Panc1 (cell line): ENCODE data around the gene CCDC50. TPM values are rescaled to one million over a fixed set of nuclear protein-coding genes. Genes with fewer than 3 reads are reported as not detected.

Experiments used
- ATAC-seq: fragments of 200-7000 bp; cut with Tn5 transposase; 2 replicates; pipeline ENCODE4 v1.9.1; 2020; ENCODE audit warnings: mild to moderate bottlenecking, moderate library complexity
- BruUV-seq: library from RNA; stranded (reverse); fragments of 400-500 nt; replicated peaks from 2 replicates; lab custom pipeline; 2021; lab: Mats Ljungman, UMichigan
- CTCF ChIA-PET: fragments of 300-600 bp; sonication (Branson Sonifier 250); formaldehyde crosslinking; loops from one replicate; lab custom pipeline; 2022; ENCODE audit warnings: antibody characterized with exemption; lab: Charles Lee
- POLR2A ChIA-PET: fragments of 300-600 bp; sonication (Branson Sonifier 250); formaldehyde crosslinking; loops from one replicate; lab custom pipeline; 2022; ENCODE audit warnings: antibody characterized with exemption; lab: Charles Lee
- DNase-seq: peaks from one replicate; pipeline ENCODE4 v3.0.0-alpha.2; 2010; ENCODE audit warnings: low read depth, low spot score
- H3K27ac ChIP-seq: 2 replicates; pipeline ENCODE4 v1.5.1; 2011; ENCODE audit warnings: mild to moderate bottlenecking, low read length, inconsistent platforms
- H3K27me3 ChIP-seq: fragments of 200-500 bp; sonication (Bioruptor generic); 2 replicates; pipeline ENCODE4 v1.6.0; 2014; ENCODE audit warnings: low read length, inconsistent platforms; ENCODE audit not compliant: control insufficient read depth, insufficient read depth
- H3K36me3 ChIP-seq: fragments of 200-500 bp; sonication (Bioruptor generic); 2 replicates; pipeline ENCODE4 v1.5.1; 2014; ENCODE audit warnings: inconsistent platforms, mild to moderate bottlenecking, low read length, moderate library complexity; ENCODE audit not compliant: control insufficient read depth, insufficient read depth
- H3K4me1 ChIP-seq: 2 replicates; pipeline ENCODE4 v1.5.1; 2011; ENCODE audit warnings: inconsistent platforms, mild to moderate bottlenecking, low read length, moderate library complexity; ENCODE audit not compliant: control insufficient read depth, insufficient read depth
- H3K4me3 ChIP-seq, 2 experiments: 2 replicates each; pipeline ENCODE4 v1.5.1; 2011 to 2012; ENCODE audit warnings: low read depth in 2 of 2, low read length in 2 of 2, mild to moderate bottlenecking in 2 of 2, inconsistent platforms in 1 of 2, moderate library complexity in 1 of 2
- H3K9me3 ChIP-seq: fragments of 200-500 bp; sonication (Bioruptor generic); 2 replicates; pipeline ENCODE4 v1.5.1; 2014; ENCODE audit warnings: low read depth, mild to moderate bottlenecking, inconsistent platforms, low read length, moderate library complexity; ENCODE audit not compliant: control insufficient read depth, insufficient read depth
- CTCF ChIP-seq: fragments of 450-650 bp; IDR thresholded peaks from 2 replicates; pipeline ENCODE4 v1.5.1; 2017; ENCODE audit warnings: mild to moderate bottlenecking
- POLR2AphosphoS5 ChIP-seq: IDR thresholded peaks from 2 replicates; pipeline ENCODE4 v1.6.1; 2012; ENCODE audit warnings: mild to moderate bottlenecking, low read depth, low read length, moderate library complexity
- REST ChIP-seq, 2 experiments: IDR thresholded peaks; 2 replicates each; pipeline ENCODE4 v1.6.1; 2011 to 2012; ENCODE audit warnings: low read depth in 2 of 2, control low read depth in 1 of 2, low read length in 1 of 2, mild to moderate bottlenecking in 1 of 2, moderate library complexity in 1 of 2; ENCODE audit not compliant: insufficient read depth in 1 of 2
- SIN3A ChIP-seq: IDR thresholded peaks from 2 replicates; pipeline ENCODE4 v1.6.1; 2012; ENCODE audit warnings: low read depth, mild to moderate bottlenecking, low read length, moderate library complexity, borderline replicate concordance; ENCODE audit not compliant: insufficient read depth
- TCF7L2 ChIP-seq: IDR thresholded peaks from 2 replicates; pipeline ENCODE4 v1.6.1; 2011; ENCODE audit warnings: mild to moderate bottlenecking, low read depth, low read length, inconsistent platforms
- in situ Hi-C: cut with HindIII; loops from 2 replicates; pipeline ENCODE4 v1.10.0; 2016; ENCODE audit warnings: low sequenced_read_pairs, low pct_unique_long_range_greater_than_20kb
- intact Hi-C: fragments of 100-400 bp; cut with micrococcal nuclease; formaldehyde crosslinking; loops from one replicate; pipeline ENCODE4 v1.10.0; 2022; ENCODE audit not compliant: unreplicated experiment
- total RNA-seq: library from RNA; stranded (reverse); gene quantifications from one replicate; pipeline ENCODE4 v1.2.1, GENCODE V29; 2021; ENCODE audit not compliant: unreplicated experiment

Gene CCDC50
- total RNA-seq, 1 experiment from 2014 or later = 89.3 TPM

DNA sequence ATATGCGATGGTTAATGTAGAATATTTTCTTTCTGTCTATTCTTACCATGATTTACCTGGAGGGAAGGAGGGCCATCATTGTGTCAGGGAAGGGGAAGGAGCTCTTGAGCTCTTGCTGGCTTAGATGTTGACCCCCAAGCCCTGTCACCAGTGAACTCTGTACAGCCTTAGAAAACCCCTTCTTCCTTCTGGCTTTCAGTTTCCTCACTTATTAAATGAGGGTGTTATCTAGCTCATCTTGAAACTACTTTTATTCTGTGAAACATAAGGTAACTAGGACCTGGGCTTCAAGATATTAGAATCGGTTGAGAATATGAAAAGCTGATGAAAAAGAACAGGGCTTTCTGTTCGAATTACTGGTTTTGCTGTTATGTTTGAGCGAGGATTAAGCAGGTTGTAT lies 26.2 kb downstream of the CCDC50 start:
- Histone ChIP-seq H3K27me3 (no peaks in the 10 kb centered on the region), H3K9me3 (no peaks in the 10 kb centered on the region), H3K27ac (no peak overlapping the region; the same call in 1 of the 2 replicates), H3K4me3 (no peak overlapping the region), H3K36me3 (no peaks in the 10 kb centered on the region), H3K4me1 (peaks cover 19% of the 10 kb centered on the region; the same call in 1 of the 2 replicates)
- TF ChIP-seq POLR2AphosphoS5 = no peak
- no peak for TF ChIP-seq SIN3A
- no peak for TF ChIP-seq TCF7L2
- TF ChIP-seq REST (IDR thresholded peaks at IDR 0.05; ENCODE audit: insufficient read depth in 1 of 2, low read depth in 2 of 2, low read length in 1 of 2) = no peak
- no peak for TF ChIP-seq CTCF
- ATAC-seq = no peak
- ChIA-PET CTCF (no interaction called here), POLR2A (no interaction called here)
- DNase-seq = no peak
- BruUV-seq = no TSS peak
- intact Hi-C loops = no loop called here
- in situ Hi-C loops = no loop called here

GRCh38 chr3:191356631-191357439 lies 27.6 kb downstream of the CCDC50 start:
- ChIA-PET CTCF (no interaction called here), POLR2A (no interaction called here)
- in situ Hi-C loops = no loop called here
- H3K4me3 ChIP-seq = no peak overlapping the region
- intact Hi-C loops = no loop called here
- DNase-seq (no peak), ATAC-seq (peak; percentile 42; the same call in 1 of the 2 replicates)
- BruUV-seq = no TSS peak
- peaks cover 9% of the 10 kb centered on the region; the same call in 1 of the 2 replicates for H3K4me1 ChIP-seq
- H3K27ac ChIP-seq = peak overlapping the region; percentile 24; the same call in 1 of the 2 replicates
- TF ChIP-seq TCF7L2 (no peak), SIN3A (no peak), REST (IDR thresholded peaks at IDR 0.05; ENCODE audit: insufficient read depth in 1 of 2, low read depth in 2 of 2, low read length in 1 of 2) (no peak), POLR2AphosphoS5 (no peak), CTCF (no peak)
- no peaks in the 10 kb centered on the region for H3K27me3 ChIP-seq
- H3K36me3 ChIP-seq = no peaks in the 10 kb centered on the region; the same call in none of the 2 replicates
- H3K9me3 ChIP-seq = no peaks in the 10 kb centered on the region
